GM18511 (cell line): ENCODE measurements around the gene ENO2.

Experiments used
- ATAC-seq: cut with Tn5 transposase; IDR thresholded peaks from one replicate; pipeline ENCODE4 v1.9.1; 2021; ENCODE audit warnings: mild to moderate bottlenecking, moderate library complexity; ENCODE audit not compliant: unreplicated experiment

Gene ENO2

GRCh38 chr12:6929466-6930452 is 15.4 kb downstream of the ENO2 start:
- ATAC-seq: no peak

- no peak for ATAC-seq
Measured at GRCh38 chr12:6932766-6933165, 18.4 kb downstream of the ENO2 start.

- ATAC-seq: no peak
Measured at GRCh38 chr12:6934110-6934509, 19.7 kb downstream of the ENO2 start.

- no peak for ATAC-seq
Measured at GRCh38 chr12:6935371-6936193, 21.2 kb downstream of the ENO2 start.

- no peak for ATAC-seq
Measured at GRCh38 chr12:6936194-6936635, 21.8 kb downstream of the ENO2 start.

GRCh38 chr12:6936636-6937480 is 22.5 kb downstream of the ENO2 start:
- ATAC-seq: peak; percentile 7

- ATAC-seq: peak; percentile 91
Measured at GRCh38 chr12:6937481-6938352, 23.3 kb downstream of the ENO2 start.

- ATAC-seq: no peak
Measured at GRCh38 chr12:6938353-6939190, 24.2 kb downstream of the ENO2 start.

GRCh38 chr12:6939191-6939540 is 24.8 kb downstream of the ENO2 start:
- no peak for ATAC-seq

- no peak for ATAC-seq
Measured at GRCh38 chr12:6941267-6941666, 26.9 kb downstream of the ENO2 start.

- no peak for ATAC-seq
Measured at GRCh38 chr12:6941782-6942181, 27.4 kb downstream of the ENO2 start.

GRCh38 chr12:6942331-6942665 is 27.9 kb downstream of the ENO2 start:
- no peak for ATAC-seq

GRCh38 chr12:6943389-6943721 is 29.0 kb downstream of the ENO2 start:
- peak; percentile 40 for ATAC-seq

- peak; percentile 32 for ATAC-seq
Measured at GRCh38 chr12:6943722-6944380, 29.5 kb downstream of the ENO2 start, which contains the start of the genes C12orf57 and RNU7-1. Gene C12orf57 (plus strand): TSS chr12:6944022. CDS start chr12:6944122, 100 bp downstream. Gene RNU7-1 (plus strand): TSS chr12:6943816.

- ATAC-seq: peak; percentile 41
Measured at GRCh38 chr12:6944381-6945186, 30.2 kb downstream of the ENO2 start.

GRCh38 chr12:6945613-6946012 is 31.2 kb downstream of the ENO2 start:
- ATAC-seq: no peak

GRCh38 chr12:6946033-6946919 is 31.9 kb downstream of the ENO2 start:
- peak; percentile 28 for ATAC-seq
